Measurements from ENCODE around the gene DPH2. TPM values are rescaled to one million over a fixed set of nuclear protein-coding genes. Genes with fewer than 3 reads are reported as not detected.

DPH2 gene
- total RNA-seq, 4 donors from 2014 or later: 23.5 to 41.9 (median 32.5) TPM

GRCh38 chr1:43995984-43996732, 26.3 kb downstream of the DPH2 start:
- Histone ChIP-seq H3K4me3 (no peak overlapping the region), H3K36me3 (peaks cover 0 to 19% of the 10 kb centered on the region in 2 donors), H3K4me1 (peaks cover 0 to 23% (median 0%) of the 10 kb centered on the region in 3 donors), H3K27ac (no peak overlapping the region), H3K27me3 (no peaks in the 10 kb centered on the region), H3K9me3 (no peaks in the 10 kb centered on the region)
- no peak for ATAC-seq
- TF ChIP-seq CTCF (IDR thresholded peaks at IDR 0.05) (no peak), EP300 (IDR thresholded peaks at IDR 0.05) (no peak), POLR2AphosphoS5 (IDR thresholded peaks at IDR 0.05) (no peak), POLR2A (IDR thresholded peaks at IDR 0.05) (no peak)
- WGBS, 2 donors (ENCODE audit: low coverage in 1 of 2): 90 to 91% methylated on average over 2 to 4 of the region's 21 CpGs

GRCh38 chr1:43996733-43997115, 26.9 kb downstream of the DPH2 start:
- TF ChIP-seq EP300 (IDR thresholded peaks at IDR 0.05): no peak
- no peak for TF ChIP-seq POLR2A (IDR thresholded peaks at IDR 0.05)
- no peak for TF ChIP-seq POLR2AphosphoS5 (IDR thresholded peaks at IDR 0.05)
- TF ChIP-seq CTCF (IDR thresholded peaks at IDR 0.05): no peak
- Histone ChIP-seq H3K4me3 (no peak overlapping the region), H3K27me3 (no peaks in the 10 kb centered on the region), H3K4me1 (peaks cover 0 to 22% (median 0%) of the 10 kb centered on the region in 3 donors), H3K36me3 (peaks cover 0 to 25% of the 10 kb centered on the region in 2 donors), H3K9me3 (no peaks in the 10 kb centered on the region), H3K27ac (no peak overlapping the region)
- ATAC-seq: no peak
- WGBS, 2 donors (ENCODE audit: low coverage in 1 of 2): no CpG with 5 or more reads among the region's 6 CpGs

GRCh38 chr1:43997295-43997999, 27.6 kb downstream of the DPH2 start:
- H3K27ac ChIP-seq: no peak overlapping the region
- no peak for ATAC-seq
- TF ChIP-seq POLR2AphosphoS5 (IDR thresholded peaks at IDR 0.05) (no peak), CTCF (IDR thresholded peaks at IDR 0.05) (no peak), POLR2A (IDR thresholded peaks at IDR 0.05) (no peak), EP300 (IDR thresholded peaks at IDR 0.05) (no peak)
- peaks cover 0 to 32% of the 10 kb centered on the region in 2 donors for H3K36me3 ChIP-seq
- H3K4me3 ChIP-seq: no peak overlapping the region
- no peaks in the 10 kb centered on the region for H3K27me3 ChIP-seq
- peaks cover 0 to 15% (median 0%) of the 10 kb centered on the region in 3 donors for H3K4me1 ChIP-seq
- no CpG with 5 or more reads among the region's 22 CpGs for WGBS, 2 donors (ENCODE audit: low coverage in 1 of 2)
- no peaks in the 10 kb centered on the region for H3K9me3 ChIP-seq

DNA sequence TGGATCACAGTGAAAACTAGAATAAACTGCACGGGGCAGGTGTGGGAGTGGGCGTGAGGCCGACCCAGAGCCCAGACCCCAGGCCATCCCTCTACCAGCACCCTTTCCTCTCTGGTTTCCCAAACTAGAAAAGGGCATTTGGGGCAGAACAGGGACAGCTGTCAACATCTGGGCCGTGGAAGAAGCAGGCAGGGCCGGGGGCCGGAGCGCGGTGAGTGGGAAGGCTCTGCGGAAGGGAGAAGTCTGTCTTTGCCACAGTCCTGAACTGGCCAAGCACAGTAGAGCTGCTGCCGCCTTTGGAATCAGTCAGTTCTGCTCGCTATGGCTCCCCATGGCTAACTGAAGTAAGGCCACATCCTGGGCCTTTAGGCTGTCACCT, 28.2 kb downstream of the DPH2 start:
- Histone ChIP-seq H3K36me3 (peaks cover 0 to 33% of the 10 kb centered on the region in 2 donors), H3K4me3 (no peak overlapping the region), H3K27ac (no peak overlapping the region), H3K27me3 (no peaks in the 10 kb centered on the region), H3K4me1 (peaks cover 0 to 11% (median 0%) of the 10 kb centered on the region in 3 donors), H3K9me3 (no peaks in the 10 kb centered on the region)
- ATAC-seq: no peak
- TF ChIP-seq POLR2AphosphoS5 (IDR thresholded peaks at IDR 0.05) (no peak), EP300 (IDR thresholded peaks at IDR 0.05) (no peak), POLR2A (IDR thresholded peaks at IDR 0.05) (no peak), CTCF (IDR thresholded peaks at IDR 0.05) (no peak)
- WGBS, 2 donors (ENCODE audit: low coverage in 1 of 2): 90% methylated on average over 5 of the region's 11 CpGs; no CpG with 5 or more reads in 1 of the 2 donors

Data from gastroesophageal sphincter (tissue), 4 donors.